Measurements from ENCODE around the gene NFASC. TPM values are rescaled to one million over a fixed set of nuclear protein-coding genes. Genes with fewer than 3 reads are reported as not detected.

The NFASC gene
- total RNA-seq, 5 donors from 2014 or later (not counting 1 experiment from before 2014, with no cell fraction given): 0.13 to 0.35 (median 0.19) TPM; not detected in 2

DNA sequence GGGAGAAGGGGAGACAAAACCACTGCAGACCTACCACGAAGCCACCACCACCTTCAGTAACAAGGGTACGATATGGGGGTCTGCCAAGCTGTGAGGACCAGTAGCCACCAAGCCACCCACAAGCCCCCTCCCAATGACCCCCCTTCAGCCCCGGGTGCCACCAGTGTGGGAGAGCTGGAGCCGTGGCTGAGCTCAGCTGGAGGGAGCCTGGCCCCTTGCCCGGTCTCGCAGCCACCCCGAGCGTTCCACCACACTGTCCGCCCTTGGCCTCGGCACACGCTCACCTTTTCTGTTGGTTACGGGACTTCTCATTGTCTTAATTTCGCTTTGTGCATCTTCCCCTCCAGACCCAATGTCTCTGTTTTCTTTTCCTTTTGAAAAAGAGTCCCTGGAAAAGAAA, 145.9 kb downstream of the NFASC start:
- ATAC-seq (replicated peaks in 1 of 4) (no peak), DNase-seq (no peak)
- H3K4me1 ChIP-seq (ENCODE audit: control insufficient read depth in 1 of 2, extremely low read depth in 1 of 2, insufficient read depth in 2 of 2, low read length in 2 of 2): no peaks in the 10 kb centered on the region
- H3K27me3 ChIP-seq (replicated peaks in 1 of 2; ENCODE audit: control insufficient read depth in 2 of 2, extremely low read depth in 1 of 2, insufficient read depth in 2 of 2, low read length in 1 of 2): peaks cover 2 to 40% of the 10 kb centered on the region in 2 experiments
- H3K27ac Mint-ChIP-seq: no peak overlapping the region
- no peak overlapping the region for H3K27ac ChIP-seq (ENCODE audit: low read length)
- no peaks in the 10 kb centered on the region for H3K4me1 Mint-ChIP-seq
- ChIA-PET CTCF (no interaction called here), POLR2A (no interaction called here)
- H3K4me3 Mint-ChIP-seq: no peak overlapping the region
- H3K9me3 Mint-ChIP-seq: no peaks in the 10 kb centered on the region
- H3K36me3 ChIP-seq (ENCODE audit: control insufficient read depth in 2 of 2, extremely low read depth in 1 of 2, insufficient read depth in 1 of 2, low read length in 1 of 2): no peaks in the 10 kb centered on the region
- 88% methylated on average over 9 of the region's 13 CpGs for WGBS (ENCODE audit: insufficient coverage)
- no peaks in the 10 kb centered on the region for H3K36me3 Mint-ChIP-seq
- peaks cover 0 to 4% of the 10 kb centered on the region in 2 donors for H3K27me3 Mint-ChIP-seq
- no peak overlapping the region for H3K4me3 ChIP-seq (ENCODE audit: control insufficient read depth in 1 of 2, extremely low read depth in 1 of 2, low read length in 1 of 2)
- no peaks in the 10 kb centered on the region for H3K9me3 ChIP-seq

DNA sequence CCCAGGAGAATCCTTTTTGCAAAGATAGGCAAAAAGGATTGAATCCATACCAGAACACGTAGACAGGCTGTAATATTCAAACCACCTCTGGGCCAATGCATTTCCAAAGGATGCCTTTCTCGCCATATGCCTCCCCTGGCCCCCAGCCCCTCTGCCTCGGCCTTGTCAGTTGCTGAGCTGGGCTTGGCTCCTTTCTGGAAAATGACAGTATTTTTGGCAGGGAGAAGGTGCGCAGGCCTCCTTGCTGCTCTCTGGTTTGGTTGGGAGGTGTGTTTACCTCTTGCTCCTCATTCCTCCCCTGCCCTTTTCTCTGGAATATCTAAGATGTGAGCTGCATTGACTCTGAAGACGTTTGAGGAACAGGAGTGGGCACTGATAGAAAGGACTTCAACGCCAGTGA, 146.3 kb downstream of the NFASC start:
- POLR2A ChIA-PET: no interaction called here
- H3K36me3 ChIP-seq (ENCODE audit: control insufficient read depth in 2 of 2, extremely low read depth in 1 of 2, insufficient read depth in 1 of 2, low read length in 1 of 2): no peaks in the 10 kb centered on the region
- H3K27me3 ChIP-seq (replicated peaks in 1 of 2; ENCODE audit: control insufficient read depth in 2 of 2, extremely low read depth in 1 of 2, insufficient read depth in 2 of 2, low read length in 1 of 2): peaks cover 2 to 40% of the 10 kb centered on the region in 2 experiments
- DNase-seq: no peak
- Mint-ChIP-seq H3K4me3 (no peak overlapping the region), H3K4me1 (no peaks in the 10 kb centered on the region), H3K27ac (no peak overlapping the region), H3K36me3 (no peaks in the 10 kb centered on the region), H3K27me3 (peaks cover 0 to 4% of the 10 kb centered on the region in 2 donors), H3K9me3 (no peaks in the 10 kb centered on the region)
- no peak for ATAC-seq (replicated peaks in 1 of 4)
- H3K9me3 ChIP-seq: no peaks in the 10 kb centered on the region
- CTCF ChIA-PET: no interaction called here
- H3K4me3 ChIP-seq (ENCODE audit: control insufficient read depth in 1 of 2, extremely low read depth in 1 of 2, low read length in 1 of 2): no peak overlapping the region
- no peak overlapping the region for H3K27ac ChIP-seq (ENCODE audit: low read length)
- 60% methylated on average over 1 of the region's 6 CpGs for WGBS (ENCODE audit: insufficient coverage)
- no peaks in the 10 kb centered on the region for H3K4me1 ChIP-seq (ENCODE audit: control insufficient read depth in 1 of 2, extremely low read depth in 1 of 2, insufficient read depth in 2 of 2, low read length in 2 of 2)

DNA sequence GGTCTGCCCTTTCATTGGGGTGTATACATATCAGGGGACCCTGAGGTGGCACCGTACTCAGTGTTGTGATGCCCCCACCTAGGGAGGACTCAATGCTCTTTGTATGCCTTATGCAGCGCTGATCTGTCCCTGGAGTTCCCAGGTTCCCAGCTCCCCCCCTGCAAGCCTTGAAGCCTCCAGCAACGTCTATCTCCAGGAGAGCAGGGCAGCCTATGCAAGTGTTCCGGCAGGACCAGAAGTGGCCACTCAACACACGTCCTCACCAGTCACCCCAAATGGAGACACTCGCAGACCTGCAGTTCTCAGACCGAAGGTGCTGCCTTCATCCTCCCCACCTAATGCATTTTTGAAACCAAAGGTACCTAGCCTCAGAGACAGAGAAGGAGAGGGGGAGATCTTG, 147.1 kb downstream of the NFASC start:
- Histone ChIP-seq H3K36me3 (ENCODE audit: control insufficient read depth in 2 of 2, extremely low read depth in 1 of 2, insufficient read depth in 1 of 2, low read length in 1 of 2) (no peaks in the 10 kb centered on the region), H3K4me3 (ENCODE audit: control insufficient read depth in 1 of 2, extremely low read depth in 1 of 2, low read length in 1 of 2) (no peak overlapping the region), H3K27ac (ENCODE audit: low read length) (no peak overlapping the region), H3K27me3 (replicated peaks in 1 of 2; ENCODE audit: control insufficient read depth in 2 of 2, extremely low read depth in 1 of 2, insufficient read depth in 2 of 2, low read length in 1 of 2) (peaks cover 2 to 37% of the 10 kb centered on the region in 2 experiments), H3K9me3 (no peaks in the 10 kb centered on the region), H3K4me1 (ENCODE audit: control insufficient read depth in 1 of 2, extremely low read depth in 1 of 2, insufficient read depth in 2 of 2, low read length in 2 of 2) (no peaks in the 10 kb centered on the region)
- Mint-ChIP-seq H3K36me3 (no peaks in the 10 kb centered on the region), H3K4me1 (no peaks in the 10 kb centered on the region), H3K27ac (no peak overlapping the region), H3K27me3 (peaks cover 0 to 4% of the 10 kb centered on the region in 2 donors), H3K4me3 (no peak overlapping the region), H3K9me3 (no peaks in the 10 kb centered on the region)
- WGBS (ENCODE audit: insufficient coverage): 83% methylated on average over 2 of the region's 7 CpGs
- POLR2A ChIA-PET: no interaction called here
- ATAC-seq (replicated peaks in 1 of 4) (no peak), DNase-seq (no peak)
- CTCF ChIA-PET: no interaction called here

DNA sequence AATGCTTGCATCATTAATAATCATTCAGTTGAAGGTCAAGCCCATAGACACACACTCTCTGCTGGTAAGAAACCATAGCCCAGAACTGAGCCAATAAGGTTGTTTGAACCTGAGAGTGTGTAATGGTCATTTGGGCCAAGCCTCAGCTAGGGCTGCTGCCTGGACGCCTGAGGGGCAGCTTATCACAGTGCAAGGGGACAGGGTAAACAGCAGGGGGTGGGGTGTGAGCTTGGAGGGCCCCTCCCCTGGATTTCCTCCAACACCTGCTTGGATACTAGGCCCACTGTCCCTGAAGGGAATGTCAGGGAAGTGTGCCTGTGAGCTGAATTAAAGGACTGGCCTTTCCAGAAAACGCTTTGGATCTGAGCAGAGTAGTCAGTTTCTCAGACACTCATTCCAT, 147.7 kb downstream of the NFASC start:
- Mint-ChIP-seq H3K27ac (no peak overlapping the region), H3K4me3 (no peak overlapping the region), H3K27me3 (peaks cover 0 to 4% of the 10 kb centered on the region in 2 donors), H3K36me3 (no peaks in the 10 kb centered on the region), H3K9me3 (no peaks in the 10 kb centered on the region), H3K4me1 (no peaks in the 10 kb centered on the region)
- 29% methylated on average over 1 of the region's 2 CpGs for WGBS (ENCODE audit: insufficient coverage)
- Histone ChIP-seq H3K27me3 (replicated peaks in 1 of 2; ENCODE audit: control insufficient read depth in 2 of 2, extremely low read depth in 1 of 2, insufficient read depth in 2 of 2, low read length in 1 of 2) (peaks cover 2 to 36% of the 10 kb centered on the region in 2 experiments), H3K4me1 (ENCODE audit: control insufficient read depth in 1 of 2, extremely low read depth in 1 of 2, insufficient read depth in 2 of 2, low read length in 2 of 2) (no peaks in the 10 kb centered on the region), H3K4me3 (ENCODE audit: control insufficient read depth in 1 of 2, extremely low read depth in 1 of 2, low read length in 1 of 2) (no peak overlapping the region), H3K36me3 (ENCODE audit: control insufficient read depth in 2 of 2, extremely low read depth in 1 of 2, insufficient read depth in 1 of 2, low read length in 1 of 2) (no peaks in the 10 kb centered on the region), H3K9me3 (no peaks in the 10 kb centered on the region), H3K27ac (ENCODE audit: low read length) (no peak overlapping the region)
- DNase-seq (no peak), ATAC-seq (replicated peaks in 1 of 4) (no peak)
- ChIA-PET POLR2A (interaction anchor here in 1 of 2 donors (0.6 kb wide), 1 partner anchor 52 kb away, joined by 5 read pairs; no protein-coding TSS in a partner anchor), CTCF (no interaction called here)

DNA sequence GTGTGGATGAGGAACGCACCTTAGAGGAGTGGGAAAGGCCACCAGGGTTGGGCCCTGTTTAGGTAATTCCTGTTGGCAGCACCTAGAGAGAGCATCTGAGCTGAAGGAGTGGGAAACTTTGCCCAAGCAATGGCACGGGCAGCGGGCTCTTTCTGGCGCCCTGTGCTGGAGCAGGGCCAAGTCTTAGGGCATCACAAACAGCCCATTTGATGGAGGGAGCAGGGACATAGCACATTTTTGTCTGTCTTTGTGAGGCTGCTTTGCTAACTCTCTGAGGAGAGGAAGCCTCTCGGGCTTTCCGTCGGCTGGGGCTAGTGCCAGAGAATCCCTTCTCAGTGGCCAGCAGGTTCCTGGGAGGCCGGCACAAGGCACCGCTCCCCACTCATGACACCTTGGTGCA, 149.8 kb downstream of the NFASC start:
- H3K27ac ChIP-seq (ENCODE audit: low read length): no peak overlapping the region
- no peaks in the 10 kb centered on the region for H3K9me3 ChIP-seq
- Mint-ChIP-seq H3K27ac (no peak overlapping the region), H3K9me3 (no peaks in the 10 kb centered on the region), H3K4me3 (no peak overlapping the region), H3K27me3 (peaks cover 0 to 9% of the 10 kb centered on the region in 2 donors), H3K36me3 (no peaks in the 10 kb centered on the region), H3K4me1 (no peaks in the 10 kb centered on the region)
- ChIA-PET POLR2A (no interaction called here), CTCF (no interaction called here)
- no peak overlapping the region for H3K4me3 ChIP-seq (ENCODE audit: control insufficient read depth in 1 of 2, extremely low read depth in 1 of 2, low read length in 1 of 2)
- no peaks in the 10 kb centered on the region for H3K36me3 ChIP-seq (ENCODE audit: control insufficient read depth in 2 of 2, extremely low read depth in 1 of 2, insufficient read depth in 1 of 2, low read length in 1 of 2)
- ATAC-seq (replicated peaks in 1 of 4) (no peak), DNase-seq (no peak)
- H3K4me1 ChIP-seq (ENCODE audit: control insufficient read depth in 1 of 2, extremely low read depth in 1 of 2, insufficient read depth in 2 of 2, low read length in 2 of 2): no peaks in the 10 kb centered on the region
- H3K27me3 ChIP-seq (replicated peaks in 1 of 2; ENCODE audit: control insufficient read depth in 2 of 2, extremely low read depth in 1 of 2, insufficient read depth in 2 of 2, low read length in 1 of 2): peaks cover 2 to 31% of the 10 kb centered on the region in 2 experiments
- WGBS (ENCODE audit: insufficient coverage): 100% methylated on average over 6 of the region's 9 CpGs

DNA sequence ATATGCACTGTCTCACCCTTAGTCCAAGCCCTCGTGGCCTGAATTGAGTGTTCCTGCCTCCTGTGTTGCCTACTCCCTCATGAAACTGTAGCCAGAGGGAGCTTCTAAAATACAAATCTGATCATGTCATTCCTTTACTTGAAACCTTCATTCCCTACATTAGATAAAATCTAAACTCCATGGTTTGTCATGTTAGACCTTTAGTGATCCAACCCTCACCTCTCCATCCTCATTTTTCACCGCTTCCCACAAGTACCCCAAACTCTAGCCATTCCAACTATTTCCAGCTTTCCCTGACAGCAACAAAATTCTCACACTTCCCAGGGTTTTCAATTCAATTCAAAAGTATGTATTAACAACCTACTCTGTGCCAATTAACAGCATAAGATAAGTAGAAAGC, 154.0 kb downstream of the NFASC start:
- Histone ChIP-seq H3K27ac (ENCODE audit: low read length) (no peak overlapping the region), H3K9me3 (no peaks in the 10 kb centered on the region), H3K36me3 (ENCODE audit: control insufficient read depth in 2 of 2, extremely low read depth in 1 of 2, insufficient read depth in 1 of 2, low read length in 1 of 2) (no peaks in the 10 kb centered on the region), H3K27me3 (replicated peaks in 1 of 2; ENCODE audit: control insufficient read depth in 2 of 2, extremely low read depth in 1 of 2, insufficient read depth in 2 of 2, low read length in 1 of 2) (peaks cover 2 to 20% of the 10 kb centered on the region in 2 experiments), H3K4me1 (ENCODE audit: control insufficient read depth in 1 of 2, extremely low read depth in 1 of 2, insufficient read depth in 2 of 2, low read length in 2 of 2) (no peaks in the 10 kb centered on the region), H3K4me3 (ENCODE audit: control insufficient read depth in 1 of 2, extremely low read depth in 1 of 2, low read length in 1 of 2) (no peak overlapping the region)
- Mint-ChIP-seq H3K36me3 (no peaks in the 10 kb centered on the region), H3K4me1 (no peaks in the 10 kb centered on the region), H3K27ac (no peak overlapping the region), H3K4me3 (no peak overlapping the region), H3K9me3 (no peaks in the 10 kb centered on the region), H3K27me3 (peaks cover 0 to 9% of the 10 kb centered on the region in 2 donors)
- ChIA-PET CTCF (no interaction called here), POLR2A (no interaction called here)
- 75% methylated on average over 2 of the region's 2 CpGs for WGBS (ENCODE audit: insufficient coverage)
- DNase-seq: no peak
- no peak for ATAC-seq (replicated peaks in 1 of 4)

DNA sequence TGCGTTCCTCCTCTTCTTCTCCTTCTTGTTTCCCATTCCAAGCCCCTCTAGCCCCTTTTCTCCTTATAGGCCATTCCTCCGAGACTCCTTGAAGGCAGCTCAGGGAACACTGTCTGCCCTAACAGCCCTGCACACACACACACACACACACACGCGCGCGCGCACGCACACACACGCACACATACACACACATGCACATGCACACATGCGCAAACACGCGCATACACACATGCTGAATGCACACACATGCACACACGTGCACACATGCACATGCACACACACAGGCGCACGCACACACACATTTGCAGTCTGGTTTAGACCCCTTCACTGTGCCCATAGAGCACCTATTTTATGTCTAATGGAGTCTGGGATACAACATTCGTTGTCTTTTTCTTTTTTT, 154.6 kb downstream of the NFASC start:
- POLR2A ChIA-PET: no interaction called here
- no peak for ATAC-seq (replicated peaks in 1 of 4)
- DNase-seq: peak in 1 of 35 experiments; percentile 5
- Mint-ChIP-seq H3K4me1 (no peaks in the 10 kb centered on the region), H3K9me3 (no peaks in the 10 kb centered on the region), H3K36me3 (no peaks in the 10 kb centered on the region), H3K27me3 (peaks cover 0 to 10% of the 10 kb centered on the region in 2 donors), H3K4me3 (no peak overlapping the region), H3K27ac (no peak overlapping the region)
- 94% methylated on average over 12 of the region's 16 CpGs for WGBS (ENCODE audit: insufficient coverage)
- H3K4me1 ChIP-seq (ENCODE audit: control insufficient read depth in 1 of 2, extremely low read depth in 1 of 2, insufficient read depth in 2 of 2, low read length in 2 of 2): no peaks in the 10 kb centered on the region
- no peaks in the 10 kb centered on the region for H3K36me3 ChIP-seq (ENCODE audit: control insufficient read depth in 2 of 2, extremely low read depth in 1 of 2, insufficient read depth in 1 of 2, low read length in 1 of 2)
- H3K27me3 ChIP-seq (replicated peaks in 1 of 2; ENCODE audit: control insufficient read depth in 2 of 2, extremely low read depth in 1 of 2, insufficient read depth in 2 of 2, low read length in 1 of 2): peaks cover under 1 to 19% of the 10 kb centered on the region in 2 experiments
- no peaks in the 10 kb centered on the region for H3K9me3 ChIP-seq
- H3K27ac ChIP-seq (ENCODE audit: low read length): no peak overlapping the region
- no peak overlapping the region for H3K4me3 ChIP-seq (ENCODE audit: control insufficient read depth in 1 of 2, extremely low read depth in 1 of 2, low read length in 1 of 2)
- CTCF ChIA-PET: no interaction called here
